ENCODE results near the gene ZSCAN10. TPM values are rescaled to one million over a fixed set of nuclear protein-coding genes. Genes with fewer than 3 reads are reported as not detected.

ZSCAN10 gene
- total and polyA plus RNA-seq, 2 of the 13 experiments (the other 11 are each of a cell fraction or from before 2014, with no cell fraction given): not detected

- TF ChIP-seq HNF1A (IDR thresholded peaks at IDR 0.05; ENCODE audit: low read depth) (no peak), HNF1A (CRISPR knock-in tag; IDR thresholded peaks at IDR 0.05; ENCODE audit: borderline replicate concordance) (no peak), KLF12 (CRISPR knock-in tag; IDR thresholded peaks at IDR 0.05; ENCODE audit: borderline replicate concordance) (no peak), HNF4A (CRISPR knock-in tag; IDR thresholded peaks at IDR 0.05) (peak; percentile 14; the same call in 1 of the 2 replicates), ZNF629 (CRISPR knock-in tag; conservative IDR thresholded peaks at IDR 0.05) (peak; percentile 24; the same call in 1 of the 2 replicates), ZNF891 (CRISPR knock-in tag; IDR thresholded peaks at IDR 0.05) (0 out of 2 replicates have a peak, but pooled peaks have one; percentile 6), FOXP1 (IDR thresholded peaks at IDR 0.05) (no peak), FOXP1 (CRISPR knock-in tag; IDR thresholded peaks at IDR 0.05) (no peak), ZKSCAN1 (IDR thresholded peaks at IDR 0.05; ENCODE audit: low read length) (no peak), HMGXB4 (CRISPR knock-in tag; IDR thresholded peaks at IDR 0.05; ENCODE audit: borderline replicate concordance in 1 of 2, low read depth in 1 of 2) (peak; percentile 83 to 84), NONO (IDR thresholded peaks at IDR 0.05) (no peak), NONO (CRISPR knock-in tag; conservative IDR thresholded peaks at IDR 0.05) (no peak), ZNF558 (CRISPR knock-in tag; IDR thresholded peaks at IDR 0.05; ENCODE audit: borderline replicate concordance) (no peak), ZNF788 (CRISPR knock-in tag; IDR thresholded peaks at IDR 0.05; ENCODE audit: borderline replicate concordance) (peak; percentile 12; the same call in 1 of the 2 replicates), ZNF543 (CRISPR knock-in tag; IDR thresholded peaks at IDR 0.05) (no peak), MZF1 (CRISPR knock-in tag; IDR thresholded peaks at IDR 0.05; ENCODE audit: borderline replicate concordance) (no peak), ZNF292 (CRISPR knock-in tag; IDR thresholded peaks at IDR 0.05; ENCODE audit: borderline replicate concordance, low read depth) (no peak), ZBTB7A (CRISPR knock-in tag; IDR thresholded peaks at IDR 0.05) (peak; percentile 15; the same call in 1 of the 2 replicates), MAX (IDR thresholded peaks at IDR 0.05) (no peak), ZNF512 (CRISPR knock-in tag; IDR thresholded peaks at IDR 0.05) (no peak)
Observed at GRCh38 chr16:3087243-3088235, 11.6 kb downstream of the ZSCAN10 start (continued).
